ENCODE measurements around the gene AIMP2.
"Not testable (repeated sequence)": the region's sequence is repeated elsewhere in the genome, so short reads cannot be mapped to it uniquely, and the experiment has no call there.

Gene AIMP2

DNA sequence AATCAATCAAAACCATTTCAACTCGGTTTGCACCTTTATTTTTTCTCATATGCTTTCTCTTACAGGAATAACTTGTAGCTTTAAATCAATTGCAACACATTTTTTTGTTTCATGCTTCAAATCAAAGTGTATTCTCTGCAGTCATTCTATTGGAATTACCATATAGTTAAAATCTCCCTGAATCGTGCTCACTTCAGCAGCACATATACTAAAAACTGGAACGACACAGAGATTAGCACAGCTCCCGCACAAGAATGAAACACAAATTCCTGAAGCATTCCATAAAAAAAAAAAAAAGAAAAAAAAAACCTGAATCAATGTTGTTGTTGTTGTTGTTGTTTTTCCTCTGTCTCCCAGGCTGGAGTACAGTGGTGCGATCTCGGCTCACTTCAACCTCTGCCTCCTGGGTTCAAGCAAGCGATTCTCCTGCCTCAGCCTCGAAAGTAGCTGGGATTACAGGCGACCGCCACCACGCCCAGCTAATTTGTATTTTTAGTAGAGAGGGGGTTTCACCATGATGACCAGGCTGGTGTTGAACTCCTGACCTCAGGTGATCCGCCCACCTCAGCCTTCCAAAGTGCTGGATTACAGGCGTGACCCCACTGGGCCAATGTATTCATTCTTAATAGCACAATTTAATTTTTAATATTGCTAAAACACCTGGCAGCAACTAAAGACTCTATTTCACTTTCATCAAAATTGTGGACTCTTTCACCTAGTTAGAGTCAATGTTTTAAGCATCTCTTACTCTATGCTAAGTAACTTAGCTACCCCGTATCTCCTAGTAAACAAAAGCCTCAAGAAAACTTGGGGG lies 48.5 kb downstream of the AIMP2 start:
- Histone ChIP-seq H3K27ac (no peak overlapping the region), H3K4me3 (peak overlapping the region; percentile 98)
- no peak for DNase-seq (ENCODE audit: low spot score)
- TF ChIP-seq, protein P1, sequence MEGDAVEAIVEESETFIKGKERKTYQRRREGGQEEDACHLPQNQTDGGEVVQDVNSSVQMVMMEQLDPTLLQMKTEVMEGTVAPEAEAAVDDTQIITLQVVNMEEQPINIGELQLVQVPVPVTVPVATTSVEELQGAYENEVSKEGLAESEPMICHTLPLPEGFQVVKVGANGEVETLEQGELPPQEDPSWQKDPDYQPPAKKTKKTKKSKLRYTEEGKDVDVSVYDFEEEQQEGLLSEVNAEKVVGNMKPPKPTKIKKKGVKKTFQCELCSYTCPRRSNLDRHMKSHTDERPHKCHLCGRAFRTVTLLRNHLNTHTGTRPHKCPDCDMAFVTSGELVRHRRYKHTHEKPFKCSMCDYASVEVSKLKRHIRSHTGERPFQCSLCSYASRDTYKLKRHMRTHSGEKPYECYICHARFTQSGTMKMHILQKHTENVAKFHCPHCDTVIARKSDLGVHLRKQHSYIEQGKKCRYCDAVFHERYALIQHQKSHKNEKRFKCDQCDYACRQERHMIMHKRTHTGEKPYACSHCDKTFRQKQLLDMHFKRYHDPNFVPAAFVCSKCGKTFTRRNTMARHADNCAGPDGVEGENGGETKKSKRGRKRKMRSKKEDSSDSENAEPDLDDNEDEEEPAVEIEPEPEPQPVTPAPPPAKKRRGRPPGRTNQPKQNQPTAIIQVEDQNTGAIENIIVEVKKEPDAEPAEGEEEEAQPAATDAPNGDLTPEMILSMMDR (IDR thresholded peaks at IDR 0.05) = no peak

DNA sequence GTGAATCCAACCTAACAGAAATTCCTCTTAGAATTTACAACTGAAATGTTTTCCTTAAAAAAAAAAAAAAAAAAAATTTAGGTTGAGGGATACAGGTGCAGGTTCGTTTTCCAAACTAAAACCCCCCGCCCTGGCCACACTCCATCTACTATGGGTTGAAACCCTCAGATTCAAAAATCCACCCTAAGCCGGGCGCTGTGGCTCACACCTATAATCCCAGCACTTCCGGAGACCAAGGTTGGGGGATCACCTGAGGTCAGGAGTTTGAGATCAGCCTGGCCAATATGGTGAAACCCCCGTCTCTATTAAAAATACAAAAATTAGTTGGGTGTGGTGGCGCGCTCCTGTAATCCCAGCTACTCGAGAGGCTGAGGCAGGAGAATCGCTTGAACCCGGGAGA lies 50.9 kb downstream of the AIMP2 start:
- DNase-seq (ENCODE audit: low spot score); H3K4me3 ChIP-seq; H3K27ac ChIP-seq: not testable (repeated sequence)

DNA sequence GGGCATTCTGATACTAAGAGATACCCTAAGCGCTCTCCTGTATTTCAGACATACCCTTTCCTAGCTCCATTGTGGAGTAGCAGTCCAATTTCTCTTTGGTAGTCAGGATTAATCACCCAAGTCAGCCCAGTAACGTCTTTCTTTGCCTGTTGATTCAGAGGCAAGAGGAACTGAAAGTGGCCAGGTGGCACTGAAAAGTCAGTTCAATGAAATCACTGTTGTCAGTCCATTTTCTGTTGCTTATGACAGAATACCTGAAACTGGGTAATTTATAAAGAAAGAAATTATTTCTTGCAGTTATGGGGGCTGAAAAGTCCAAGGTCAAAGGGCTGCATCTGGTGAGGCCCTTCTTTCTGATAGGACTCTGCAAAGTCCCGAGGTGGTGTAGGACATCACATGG lies 62.3 kb downstream of the AIMP2 start:
- no peak for DNase-seq (ENCODE audit: low spot score)
- Histone ChIP-seq H3K27ac (no peak overlapping the region), H3K4me3 (no peak overlapping the region)
- TF ChIP-seq, protein P1 (IDR thresholded peaks at IDR 0.05) = no peak

Measured in coronary artery (tissue), 2 donors.